NCI-H1417 (cell line): Measurements from ENCODE around the gene CADM1.

Source experiments
- DNase-seq, 3 experiments: peaks; one replicate each; lab custom pipeline; 2025; lab: John Stamatoyannopoulos, UW

Gene CADM1

GRCh38 chr11:115282923-115283322, 221.3 kb downstream of the CADM1 start:
- peak; percentile 53 to 67 (median 55) for DNase-seq

GRCh38 chr11:115280775-115281174, 223.4 kb downstream of the CADM1 start:
- no peak for DNase-seq

- no peak for DNase-seq
Measured at GRCh38 chr11:115279813-115280761, 224.1 kb downstream of the CADM1 start.

GRCh38 chr11:115276799-115277198, 227.4 kb downstream of the CADM1 start:
- no peak for DNase-seq

- no peak for DNase-seq
Measured at GRCh38 chr11:115276191-115276590, 228.0 kb downstream of the CADM1 start.

- DNase-seq = no peak
Measured at GRCh38 chr11:115275045-115275444, 229.2 kb downstream of the CADM1 start.

GRCh38 chr11:115272925-115273324, 231.3 kb downstream of the CADM1 start:
- DNase-seq = no peak

GRCh38 chr11:115271643-115272042, 232.6 kb downstream of the CADM1 start:
- DNase-seq = no peak

- DNase-seq = no peak
Measured at GRCh38 chr11:115269191-115269950, 234.8 kb downstream of the CADM1 start.

GRCh38 chr11:115267871-115268270, 236.3 kb downstream of the CADM1 start:
- peak in 1 of 3 experiments; percentile 61 for DNase-seq

- peak in 2 of 3 experiments; percentile 73 to 89 for DNase-seq
Measured at GRCh38 chr11:115267238-115267781, 236.9 kb downstream of the CADM1 start.

GRCh38 chr11:115266066-115266639, 238.1 kb downstream of the CADM1 start:
- DNase-seq = no peak

GRCh38 chr11:115263799-115264656, 240.2 kb downstream of the CADM1 start:
- DNase-seq = peak; percentile 11 to 92 (median 84)

GRCh38 chr11:115258216-115258615, 246.0 kb downstream of the CADM1 start:
- no peak for DNase-seq

- DNase-seq = peak; percentile 17 to 57 (median 19)
Measured at GRCh38 chr11:115257678-115258077, 246.5 kb downstream of the CADM1 start.

- no peak for DNase-seq
Measured at GRCh38 chr11:115257270-115257669, 246.9 kb downstream of the CADM1 start.

- DNase-seq = peak; percentile 39 to 82 (median 52)
Measured at GRCh38 chr11:115256397-115257197, 247.6 kb downstream of the CADM1 start.

- no peak for DNase-seq
Measured at GRCh38 chr11:115255006-115255762, 249.0 kb downstream of the CADM1 start.

GRCh38 chr11:115251126-115251525, 253.1 kb downstream of the CADM1 start:
- DNase-seq = peak in 1 of 3 experiments; percentile 31
